ENCODE data around the gene SETBP1.

DNA sequence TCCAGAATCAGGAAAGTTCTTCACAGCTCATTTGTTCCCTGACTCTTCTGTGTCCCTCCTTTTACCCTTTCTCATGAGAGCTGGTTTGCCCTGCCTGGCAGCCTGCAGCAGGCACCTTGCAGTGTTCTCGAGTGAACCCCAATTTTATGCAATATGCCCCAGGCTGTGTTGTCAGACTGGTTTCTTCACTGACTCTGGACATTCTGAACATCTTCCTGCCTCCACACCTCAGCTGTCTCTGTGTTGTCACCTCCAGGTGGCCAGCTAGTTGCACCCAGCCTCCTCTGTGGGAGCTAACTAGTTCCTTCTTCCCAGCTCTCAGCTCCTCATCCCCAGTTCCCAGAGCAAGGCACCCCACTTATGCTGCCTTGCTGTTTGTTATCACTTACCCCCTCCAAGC is 5.5 kb downstream of the SETBP1 start:
- TF ChIP-seq TEAD4 (CRISPR knock-in tag; IDR thresholded peaks at IDR 0.05) (no peak), CTCF (IDR thresholded peaks at IDR 0.05) (no peak), ZMAT4 (CRISPR knock-in tag; IDR thresholded peaks at IDR 0.05) (no peak), MAX (CRISPR knock-in tag; IDR thresholded peaks at IDR 0.05) (no peak), TCF7 (CRISPR knock-in tag; IDR thresholded peaks at IDR 0.05; ENCODE audit: low read depth) (no peak), SP1 (CRISPR knock-in tag; conservative IDR thresholded peaks at IDR 0.05) (no peak), NR2C2 (CRISPR knock-in tag; IDR thresholded peaks at IDR 0.05) (no peak), ZNF121 (CRISPR knock-in tag; IDR thresholded peaks at IDR 0.05) (no peak), GTF2I (CRISPR knock-in tag; conservative IDR thresholded peaks at IDR 0.05) (no peak), PRRX2 (CRISPR knock-in tag; IDR thresholded peaks at IDR 0.05) (no peak), CBFB (CRISPR knock-in tag; IDR thresholded peaks at IDR 0.05; ENCODE audit: low read depth) (no peak), ATF6 (CRISPR knock-in tag; IDR thresholded peaks at IDR 0.05) (no peak)
